Measurements from ENCODE around the gene ZFHX3. TPM values are rescaled to one million over a fixed set of nuclear protein-coding genes. Genes with fewer than 3 reads are reported as not detected.

Gene ZFHX3
- total and polyA plus RNA-seq, 9 donors: 3.4 to 17.6 (median 11.9) TPM

DNA sequence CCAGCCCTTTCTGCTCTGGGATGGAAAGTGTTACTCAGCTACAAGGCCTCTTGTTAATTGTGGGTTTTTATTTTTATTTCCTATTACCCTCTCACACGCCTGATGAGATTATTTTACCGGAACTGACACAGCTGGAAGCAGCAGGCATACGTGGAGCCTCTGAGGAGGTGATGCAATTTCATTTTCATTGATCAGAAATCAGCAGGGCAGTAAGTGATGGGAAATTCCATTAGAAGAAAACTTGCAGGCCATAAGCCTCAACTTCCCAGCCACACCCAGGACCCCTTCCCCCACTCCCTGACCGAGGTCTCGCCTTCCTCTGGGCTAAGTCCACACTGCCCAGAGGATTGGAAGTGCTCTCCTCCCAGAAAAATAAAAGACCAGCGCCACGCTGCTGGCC lies 69.7 kb downstream of the ZFHX3 start:
- no peak overlapping the region for H3K27ac ChIP-seq
- H3K4me3 ChIP-seq: no peak overlapping the region
- intact Hi-C loops (cut with DNase I): no loop called here
- no peak for DNase-seq
- H3K36me3 ChIP-seq: no peaks in the 10 kb centered on the region
- TF ChIP-seq EP300 (IDR thresholded peaks at IDR 0.05) (no peak), POLR2A (IDR thresholded peaks at IDR 0.05) (no peak)
- TF ChIP-seq, protein P1, sequence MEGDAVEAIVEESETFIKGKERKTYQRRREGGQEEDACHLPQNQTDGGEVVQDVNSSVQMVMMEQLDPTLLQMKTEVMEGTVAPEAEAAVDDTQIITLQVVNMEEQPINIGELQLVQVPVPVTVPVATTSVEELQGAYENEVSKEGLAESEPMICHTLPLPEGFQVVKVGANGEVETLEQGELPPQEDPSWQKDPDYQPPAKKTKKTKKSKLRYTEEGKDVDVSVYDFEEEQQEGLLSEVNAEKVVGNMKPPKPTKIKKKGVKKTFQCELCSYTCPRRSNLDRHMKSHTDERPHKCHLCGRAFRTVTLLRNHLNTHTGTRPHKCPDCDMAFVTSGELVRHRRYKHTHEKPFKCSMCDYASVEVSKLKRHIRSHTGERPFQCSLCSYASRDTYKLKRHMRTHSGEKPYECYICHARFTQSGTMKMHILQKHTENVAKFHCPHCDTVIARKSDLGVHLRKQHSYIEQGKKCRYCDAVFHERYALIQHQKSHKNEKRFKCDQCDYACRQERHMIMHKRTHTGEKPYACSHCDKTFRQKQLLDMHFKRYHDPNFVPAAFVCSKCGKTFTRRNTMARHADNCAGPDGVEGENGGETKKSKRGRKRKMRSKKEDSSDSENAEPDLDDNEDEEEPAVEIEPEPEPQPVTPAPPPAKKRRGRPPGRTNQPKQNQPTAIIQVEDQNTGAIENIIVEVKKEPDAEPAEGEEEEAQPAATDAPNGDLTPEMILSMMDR (IDR thresholded peaks at IDR 0.05): no peak
- H3K4me1 ChIP-seq (ENCODE audit: insufficient read depth): peaks cover 2% of the 10 kb centered on the region
- 14 to 41% (median 15%) methylated on average over 7 of the region's 7 CpGs for WGBS, 3 donors
- no peaks in the 10 kb centered on the region for H3K27me3 ChIP-seq
- H3K9me3 ChIP-seq: no peaks in the 10 kb centered on the region

- peaks cover 2% of the 10 kb centered on the region for H3K4me1 ChIP-seq (ENCODE audit: insufficient read depth)
- TF ChIP-seq POLR2A (IDR thresholded peaks at IDR 0.05) (no peak), EP300 (IDR thresholded peaks at IDR 0.05) (no peak)
- TF ChIP-seq, protein P1 (IDR thresholded peaks at IDR 0.05): no peak
These were observed 70.8 kb downstream of the ZFHX3 start for GRCh38 chr16:72977127-72977526.

GRCh38 chr16:72976438-72977064 lies 71.4 kb downstream of the ZFHX3 start:
- H3K27me3 ChIP-seq: no peaks in the 10 kb centered on the region
- TF ChIP-seq, protein P1 (IDR thresholded peaks at IDR 0.05): no peak
- TF ChIP-seq POLR2A (IDR thresholded peaks at IDR 0.05) (no peak), EP300 (IDR thresholded peaks at IDR 0.05) (no peak)
- no peaks in the 10 kb centered on the region for H3K9me3 ChIP-seq
- DNase-seq: no peak
- WGBS, 3 donors: 86 to 93% (median 92%) methylated on average over 17 of the region's 17 CpGs
- H3K36me3 ChIP-seq: no peaks in the 10 kb centered on the region
- H3K4me3 ChIP-seq: no peak overlapping the region
- intact Hi-C loops (cut with DNase I): no loop called here
- no peak overlapping the region for H3K27ac ChIP-seq
- peaks cover 2% of the 10 kb centered on the region for H3K4me1 ChIP-seq (ENCODE audit: insufficient read depth)

More at GRCh38 chr16:72977127-72977526, 70.8 kb downstream of the ZFHX3 start:
- Histone ChIP-seq H3K36me3 (no peaks in the 10 kb centered on the region), H3K4me3 (no peak overlapping the region), H3K27me3 (no peaks in the 10 kb centered on the region), H3K27ac (no peak overlapping the region), H3K9me3 (no peaks in the 10 kb centered on the region)
- 95 to 97% (median 96%) methylated on average over 7 of the region's 7 CpGs for WGBS, 3 donors
- intact Hi-C loops (cut with DNase I): no loop called here
- DNase-seq: no peak

DNA sequence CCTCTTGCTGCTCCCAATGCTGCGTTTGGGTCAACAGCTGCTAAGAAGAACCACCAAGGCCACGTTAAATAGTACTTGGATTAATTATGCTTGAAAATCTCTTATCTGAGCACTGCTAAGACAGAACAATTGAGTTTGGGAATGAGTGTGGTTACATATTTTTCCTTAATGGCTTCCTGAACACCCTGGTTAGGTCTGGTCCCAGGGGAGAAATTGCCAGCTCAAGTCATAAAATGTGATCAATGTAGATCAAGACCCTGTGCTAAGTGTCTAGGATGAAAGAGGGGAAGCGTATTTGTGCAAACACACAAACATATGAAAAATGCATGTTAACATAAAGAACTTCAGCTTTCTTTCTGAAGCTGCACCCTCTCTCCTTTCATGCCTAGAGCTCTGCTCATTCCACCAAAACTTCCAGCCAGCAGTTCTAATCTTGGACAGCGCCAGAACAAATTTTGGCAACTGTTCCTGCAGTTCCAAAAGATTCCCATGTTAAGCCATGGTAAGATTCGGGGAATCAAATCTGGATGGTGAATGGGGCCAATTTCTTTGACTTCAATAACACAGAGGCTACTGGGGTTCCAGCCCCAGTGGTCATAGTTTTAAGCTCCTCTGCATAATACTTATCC lies 72.0 kb downstream of the ZFHX3 start:
- Histone ChIP-seq H3K27ac (no peak overlapping the region), H3K9me3 (no peaks in the 10 kb centered on the region), H3K4me1 (ENCODE audit: insufficient read depth) (peaks cover 2% of the 10 kb centered on the region), H3K27me3 (no peaks in the 10 kb centered on the region), H3K36me3 (no peaks in the 10 kb centered on the region), H3K4me3 (no peak overlapping the region)
- intact Hi-C loops (cut with DNase I): no loop called here
- TF ChIP-seq, protein P1 (IDR thresholded peaks at IDR 0.05): no peak
- TF ChIP-seq POLR2A (IDR thresholded peaks at IDR 0.05) (no peak), EP300 (IDR thresholded peaks at IDR 0.05) (no peak)
- no peak for DNase-seq
- WGBS, 3 donors: 53 to 65% (median 62%) methylated on average over 5 of the region's 5 CpGs

Data from ovary (tissue), 9 donors.